ENCODE data around the gene ATAD1.

DNA sequence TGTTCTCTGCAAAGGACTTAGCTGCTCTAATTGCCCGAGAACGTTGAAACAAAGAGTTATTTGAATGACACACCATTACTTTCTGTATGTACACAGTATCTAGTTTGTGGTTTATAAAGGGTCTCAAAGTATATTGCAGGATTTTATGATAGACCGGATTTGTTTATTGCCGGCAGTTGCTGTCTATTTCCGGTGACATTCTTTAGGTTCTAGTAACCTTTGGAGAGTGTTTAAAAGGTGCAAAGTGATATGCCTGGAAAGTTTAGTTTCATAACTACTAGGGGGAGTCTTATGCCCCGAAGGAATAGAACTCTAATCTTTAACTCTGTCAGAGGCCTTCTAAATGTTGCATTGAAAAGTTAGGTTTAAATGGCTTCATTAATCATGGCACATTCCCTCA is 94.5 kb downstream of the ATAD1 start:
- no peak for TF ChIP-seq POLR2A (IDR thresholded peaks at IDR 0.05)
- TF ChIP-seq CTCF (IDR thresholded peaks at IDR 0.05), result no peak

All from sigmoid colon (tissue), 3 donors.